GM19043 (cell line): Measurements from ENCODE around the gene ZNF354C.
A peak's percentile ranks its signal among the peaks of the same experiment; 100 is the strongest.
"Not testable (repeated sequence)": the region's sequence is repeated elsewhere in the genome, so short reads cannot be mapped to it uniquely, and the experiment has no call there.

Experiments used
- ATAC-seq: cut with Tn5 transposase; IDR thresholded peaks from one replicate; pipeline ENCODE4 v1.9.1; 2021; ENCODE audit warnings: low read depth; ENCODE audit not compliant: unreplicated experiment

Gene ZNF354C

GRCh38 chr5:179060116-179061008, at the start of gene ZNF354C:
TSS of gene ZNF354C (plus strand) at chr5:179060373. CDS start at chr5:179062069, 1,696 bp downstream.
- ATAC-seq: no peak

- ATAC-seq: peak; percentile 76
These were observed 36.5 kb upstream of the ZNF354C start, which contains the start of gene ZNF879 for GRCh38 chr5:179023528-179024189. TSS of gene ZNF879 (plus strand) at chr5:179023804. CDS start at chr5:179025005, 1,201 bp downstream.

- no peak for ATAC-seq
These were observed 27.1 kb upstream of the ZNF354C start for GRCh38 chr5:179033004-179033580.

GRCh38 chr5:179044765-179045164, 15.4 kb upstream of the ZNF354C start:
- ATAC-seq: no peak

GRCh38 chr5:179051784-179052183, 8.4 kb upstream of the ZNF354C start:
- no peak for ATAC-seq

- no peak for ATAC-seq
These were observed 6.0 kb upstream of the ZNF354C start for GRCh38 chr5:179054036-179054785.

- ATAC-seq: no peak
These were observed 5.3 kb upstream of the ZNF354C start for GRCh38 chr5:179054876-179055275.

GRCh38 chr5:179055436-179055835, 4.7 kb upstream of the ZNF354C start:
- no peak for ATAC-seq

- no peak for ATAC-seq
These were observed 4.3 kb upstream of the ZNF354C start for GRCh38 chr5:179055841-179056240.

GRCh38 chr5:179061025-179061424, 852 bp downstream of the ZNF354C start:
- no peak for ATAC-seq

- no peak for ATAC-seq
These were observed 5.5 kb downstream of the ZNF354C start for GRCh38 chr5:179065703-179066102.

GRCh38 chr5:179079165-179079987, 19.2 kb downstream of the ZNF354C start:
- no peak for ATAC-seq

GRCh38 chr5:179080724-179081123, 20.6 kb downstream of the ZNF354C start:
- no peak for ATAC-seq

- no peak for ATAC-seq
These were observed 29.3 kb downstream of the ZNF354C start for GRCh38 chr5:179089502-179089901.

- ATAC-seq: not testable (repeated sequence)
These were observed 41.1 kb downstream of the ZNF354C start for GRCh38 chr5:179101282-179101681.

- no peak for ATAC-seq
These were observed 50.4 kb downstream of the ZNF354C start for GRCh38 chr5:179110528-179110927.

- ATAC-seq: no peak
These were observed 51.4 kb downstream of the ZNF354C start for GRCh38 chr5:179111267-179112207.

GRCh38 chr5:179112469-179113142, 52.4 kb downstream of the ZNF354C start:
- ATAC-seq: no peak
